HG03097 (cell line): ENCODE results near the gene SPINK1.
"Not testable (repeated sequence)": the region's sequence is repeated elsewhere in the genome, so short reads cannot be mapped to it uniquely, and the experiment has no call there.

Experiments
- ATAC-seq: cut with Tn5 transposase; IDR thresholded peaks from one replicate; pipeline ENCODE4 v1.9.1; 2021; ENCODE audit not compliant: unreplicated experiment, low FRiP score

The SPINK1 gene

GRCh38 chr5:147831465-147831864 lies at the start of gene SPINK1:
SPINK1 (minus strand) TSS chr5:147831671; CDS start chr5:147831577, 94 bp downstream.
- ATAC-seq: no peak

GRCh38 chr5:147880487-147880886 lies 49.0 kb upstream of the SPINK1 start:
- no peak for ATAC-seq

DNA sequence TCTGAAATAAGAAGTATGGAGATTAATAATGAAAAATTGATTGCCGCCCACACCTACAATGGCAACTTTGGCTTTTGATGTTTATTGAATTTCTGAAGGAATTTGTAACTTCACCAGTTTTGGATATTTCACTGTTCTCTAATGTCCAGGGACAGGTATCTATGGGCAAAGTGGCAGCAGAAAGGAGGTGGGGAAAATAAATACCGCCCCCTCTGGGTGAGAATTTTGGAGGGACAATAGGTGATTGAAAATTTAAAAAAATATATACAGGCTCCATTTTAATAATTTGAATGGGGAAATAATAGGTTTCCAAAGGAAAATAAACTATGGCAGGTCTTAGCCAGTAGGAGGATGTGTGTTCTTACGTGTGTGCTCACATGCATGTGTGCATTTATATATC lies 48.3 kb upstream of the SPINK1 start:
- no peak for ATAC-seq

DNA sequence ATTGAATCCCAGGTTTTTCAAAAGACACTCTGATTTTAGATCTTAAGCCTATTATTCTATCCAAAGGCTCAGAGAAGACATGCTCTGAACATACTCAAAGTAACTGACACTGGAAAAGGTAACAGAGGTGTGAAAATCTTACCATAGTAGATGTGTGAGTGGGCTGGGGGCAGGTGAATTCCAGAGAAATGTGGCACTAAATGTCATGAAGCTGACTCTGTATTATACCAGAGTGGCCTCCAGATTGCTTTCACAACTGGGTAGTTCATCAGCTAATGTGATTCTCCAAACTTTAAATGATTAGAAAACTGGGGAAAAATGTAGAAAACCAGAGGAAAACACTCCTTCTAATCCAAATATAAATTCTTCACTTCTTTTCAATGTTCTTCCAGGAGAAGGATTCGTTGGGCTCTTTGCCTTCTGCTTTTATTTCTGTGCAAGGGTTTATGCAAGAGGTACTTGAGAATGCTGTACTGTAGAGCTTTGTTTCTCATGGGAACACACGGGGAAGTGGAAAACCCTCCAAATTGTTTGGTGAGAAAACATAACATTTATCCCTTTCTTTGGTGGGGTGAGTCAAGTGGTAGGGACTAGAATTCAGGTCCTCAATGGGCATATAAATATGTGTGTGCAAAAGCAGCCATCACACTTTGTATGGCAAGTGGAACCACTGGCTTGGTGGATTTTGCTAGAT lies 46.7 kb upstream of the SPINK1 start, which contains the start of gene SCGB3A2:
Gene SCGB3A2 (plus strand): TSS at position 646 of the 694 bp plus-strand sequence. CDS start 93 bp downstream, outside the sequence.
- ATAC-seq: no peak

DNA sequence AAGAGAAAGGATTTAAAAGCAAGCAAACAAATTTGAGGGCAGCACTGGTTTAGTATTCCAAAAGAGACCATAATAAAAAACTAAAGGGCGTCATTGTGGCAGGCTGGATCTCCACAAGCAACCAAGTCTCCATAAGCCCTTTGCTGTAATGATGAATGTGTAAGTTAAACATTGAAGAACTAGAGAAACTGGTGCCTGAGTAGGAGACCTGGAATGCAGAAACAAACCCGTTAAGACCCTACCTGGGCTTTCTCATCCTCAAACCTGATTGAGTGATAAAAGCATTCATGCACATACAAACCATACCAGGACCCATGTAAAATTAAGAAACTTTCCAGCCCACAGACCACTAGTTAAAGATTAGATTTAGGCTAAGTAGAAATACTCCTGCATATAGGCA lies 45.2 kb upstream of the SPINK1 start:
- no peak for ATAC-seq

DNA sequence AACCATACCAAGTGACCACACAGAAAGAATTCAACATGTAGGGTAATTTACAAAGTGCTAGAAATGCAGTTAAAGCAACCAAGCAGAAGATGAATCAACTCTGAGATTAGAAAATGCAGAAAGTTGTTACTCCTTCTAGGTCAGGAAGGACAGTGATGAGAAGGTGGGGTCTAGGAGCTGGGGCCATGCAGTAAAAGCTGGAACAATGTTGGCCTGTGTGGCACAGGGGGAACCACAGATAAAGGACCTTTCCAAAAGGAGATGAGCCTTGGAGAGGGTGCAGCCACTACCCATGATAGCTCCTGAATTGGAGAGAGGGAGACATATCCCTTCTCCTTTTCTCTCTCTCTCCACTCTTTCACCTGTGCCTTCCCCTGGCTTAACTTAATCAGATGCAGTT lies 44.7 kb upstream of the SPINK1 start:
- no peak for ATAC-seq

DNA sequence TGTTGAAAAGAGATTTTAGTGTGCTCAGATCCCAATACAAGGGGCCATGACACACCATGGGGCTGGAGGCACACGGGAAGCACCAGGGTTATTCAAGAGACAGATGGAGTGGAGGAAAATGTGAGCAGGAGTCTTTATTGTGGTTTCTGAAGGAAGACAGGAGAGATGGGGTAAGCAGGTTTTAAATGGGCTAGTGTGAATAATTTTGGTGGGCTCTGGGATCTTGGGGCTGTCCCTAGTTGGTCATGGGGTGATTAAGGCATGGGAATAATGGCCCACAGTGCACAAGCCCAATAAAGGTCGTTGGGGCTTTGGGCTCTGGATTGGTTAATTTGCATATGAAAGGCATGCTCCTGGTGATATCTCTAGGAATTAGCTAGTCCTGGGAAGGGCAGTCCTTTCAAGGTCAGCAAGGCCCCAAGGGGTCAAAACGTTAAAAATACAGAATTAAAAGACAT lies 43.5 kb upstream of the SPINK1 start:
- ATAC-seq: no peak

DNA sequence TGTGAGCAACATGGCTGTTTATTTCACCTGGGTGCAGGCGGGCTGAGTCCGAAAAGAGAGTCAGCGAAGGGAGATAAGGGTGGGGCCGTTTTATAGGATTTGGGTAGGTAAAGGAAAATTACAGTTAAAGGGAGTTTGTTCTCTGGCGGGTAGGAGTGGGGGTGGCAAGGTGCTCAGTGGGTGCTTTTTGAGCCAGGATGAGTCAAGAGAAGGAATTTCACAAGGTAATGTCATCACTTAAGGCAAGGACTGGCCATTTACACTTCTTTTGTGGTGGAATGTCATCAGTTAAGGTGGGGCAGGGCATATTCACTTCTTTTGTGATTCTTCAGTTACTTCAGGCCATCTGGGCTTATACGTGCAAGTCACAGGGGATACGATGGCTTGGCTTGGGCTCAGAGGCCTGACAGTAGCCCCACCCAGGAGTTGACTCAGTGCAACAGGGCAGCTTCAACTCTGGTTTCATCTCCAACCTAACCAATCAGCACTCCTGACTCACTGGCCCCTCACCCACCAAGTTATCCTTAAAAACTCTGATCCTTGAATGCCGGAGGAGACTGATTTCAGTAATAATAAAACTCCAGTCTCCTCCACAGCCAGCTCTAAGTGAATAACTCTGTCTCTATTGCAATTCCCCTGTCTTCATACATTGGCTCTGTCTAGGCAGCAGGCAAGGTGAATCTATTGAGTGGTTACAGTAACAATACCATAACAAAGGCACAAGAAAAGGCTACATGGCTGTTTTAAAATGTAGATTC lies 42.8 kb upstream of the SPINK1 start:
- ATAC-seq: not testable (repeated sequence)

DNA sequence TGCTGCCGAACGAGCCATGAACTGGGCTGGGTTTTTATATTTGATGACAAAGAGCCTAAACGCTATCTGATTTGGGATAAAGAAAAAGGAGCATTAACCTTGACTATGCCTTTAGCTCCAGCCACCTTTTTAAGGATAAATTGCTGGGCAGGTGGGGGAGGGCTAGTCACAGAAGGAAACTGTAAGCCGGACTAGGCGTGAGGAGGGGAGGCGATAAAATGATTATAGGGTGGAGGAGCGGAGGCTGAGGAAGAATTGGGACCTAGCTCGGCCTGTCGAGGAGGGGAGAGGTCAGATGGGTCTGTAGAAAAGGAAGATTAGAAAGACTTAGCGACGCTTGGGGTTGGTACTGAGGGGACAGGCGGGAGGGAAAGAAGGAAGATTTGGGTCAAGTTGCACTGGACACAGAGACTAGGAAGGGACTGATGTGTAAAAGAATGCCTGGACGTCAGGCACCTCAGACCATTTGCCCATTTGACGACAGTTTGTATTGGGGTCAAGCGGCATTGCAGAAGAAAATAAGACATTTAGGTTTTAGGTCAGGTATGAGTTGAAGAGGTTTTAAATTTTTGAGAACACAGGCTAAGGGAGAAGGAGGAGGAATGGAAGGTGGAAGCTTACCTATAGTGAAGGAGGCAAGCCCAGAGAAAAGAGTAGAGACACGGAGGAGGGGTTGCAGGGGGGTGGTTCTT lies 41.4 kb upstream of the SPINK1 start:
- not testable (repeated sequence) for ATAC-seq

GRCh38 chr5:147871980-147872549 lies 40.6 kb upstream of the SPINK1 start:
- ATAC-seq: not testable (repeated sequence)

GRCh38 chr5:147869892-147870291 lies 38.4 kb upstream of the SPINK1 start:
- ATAC-seq: not testable (repeated sequence)

- ATAC-seq: no peak
These were observed 37.6 kb upstream of the SPINK1 start for GRCh38 chr5:147869112-147869511.

DNA sequence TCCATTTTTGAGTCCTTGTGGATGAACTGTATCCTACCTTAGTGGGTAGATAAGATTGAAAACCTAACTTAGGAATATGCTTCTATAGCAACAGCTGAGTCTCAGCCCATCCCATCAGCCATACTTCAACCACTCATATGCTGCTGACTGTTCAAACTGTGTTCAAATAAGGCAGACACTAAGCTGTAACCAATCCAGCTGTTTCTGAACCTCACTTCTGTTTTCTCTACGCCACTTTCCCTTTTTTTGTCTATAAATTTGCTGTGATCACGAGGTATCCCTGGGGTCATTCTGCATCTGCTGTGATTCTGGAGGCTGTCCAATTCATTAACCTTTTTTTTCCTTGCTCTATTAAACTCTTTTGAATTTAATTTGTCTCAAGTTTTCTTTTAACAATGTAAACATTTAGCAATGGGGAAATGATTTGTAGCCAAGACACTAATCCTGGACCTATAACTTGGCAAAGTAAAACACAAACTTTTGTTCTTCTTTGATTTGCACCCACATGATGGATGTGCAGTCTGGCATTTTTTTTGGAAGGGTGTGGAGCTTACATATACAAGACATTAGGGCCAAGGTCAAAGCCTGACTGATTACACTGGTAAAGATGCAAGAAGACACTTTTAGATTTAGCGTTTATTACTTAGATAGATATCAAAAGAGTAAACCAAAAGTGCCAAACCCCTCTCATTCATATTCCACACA lies 32.1 kb upstream of the SPINK1 start:
- no peak for ATAC-seq

- no peak for ATAC-seq
These were observed 29.2 kb upstream of the SPINK1 start for GRCh38 chr5:147860641-147861025.

DNA sequence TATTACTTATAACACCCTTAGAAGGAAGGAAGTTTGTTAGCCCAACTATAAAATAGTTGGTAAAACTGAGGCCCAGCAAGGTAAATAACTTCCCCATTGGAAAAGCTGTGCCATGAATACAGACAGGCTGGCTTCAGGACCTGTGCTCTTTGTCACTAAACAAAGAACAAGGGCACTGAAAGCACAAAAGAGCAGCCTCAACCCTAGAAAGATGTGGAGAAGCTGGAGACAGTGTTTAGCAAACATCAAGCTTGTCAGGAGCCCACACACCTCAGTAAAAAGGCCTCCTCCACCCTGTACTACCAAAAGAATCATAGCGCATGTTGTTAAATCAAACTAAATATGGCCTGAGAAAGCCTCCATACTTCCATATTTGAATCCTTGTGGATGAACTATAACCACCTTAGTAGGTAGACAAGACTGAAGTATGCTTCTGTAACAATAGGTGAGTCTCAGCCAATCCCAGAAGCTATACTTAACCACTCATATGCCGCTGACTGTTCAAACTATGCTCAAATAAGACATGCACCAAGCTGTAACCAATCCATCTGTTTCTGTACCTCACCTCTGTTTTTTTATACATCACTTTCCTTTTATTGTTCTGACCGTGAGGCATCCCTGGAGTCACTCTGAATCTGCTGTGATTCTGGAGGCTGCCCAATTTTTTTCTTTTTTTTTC lies 28.6 kb upstream of the SPINK1 start:
- ATAC-seq: no peak

- no peak for ATAC-seq
These were observed 27.1 kb upstream of the SPINK1 start for GRCh38 chr5:147858565-147858964.

DNA sequence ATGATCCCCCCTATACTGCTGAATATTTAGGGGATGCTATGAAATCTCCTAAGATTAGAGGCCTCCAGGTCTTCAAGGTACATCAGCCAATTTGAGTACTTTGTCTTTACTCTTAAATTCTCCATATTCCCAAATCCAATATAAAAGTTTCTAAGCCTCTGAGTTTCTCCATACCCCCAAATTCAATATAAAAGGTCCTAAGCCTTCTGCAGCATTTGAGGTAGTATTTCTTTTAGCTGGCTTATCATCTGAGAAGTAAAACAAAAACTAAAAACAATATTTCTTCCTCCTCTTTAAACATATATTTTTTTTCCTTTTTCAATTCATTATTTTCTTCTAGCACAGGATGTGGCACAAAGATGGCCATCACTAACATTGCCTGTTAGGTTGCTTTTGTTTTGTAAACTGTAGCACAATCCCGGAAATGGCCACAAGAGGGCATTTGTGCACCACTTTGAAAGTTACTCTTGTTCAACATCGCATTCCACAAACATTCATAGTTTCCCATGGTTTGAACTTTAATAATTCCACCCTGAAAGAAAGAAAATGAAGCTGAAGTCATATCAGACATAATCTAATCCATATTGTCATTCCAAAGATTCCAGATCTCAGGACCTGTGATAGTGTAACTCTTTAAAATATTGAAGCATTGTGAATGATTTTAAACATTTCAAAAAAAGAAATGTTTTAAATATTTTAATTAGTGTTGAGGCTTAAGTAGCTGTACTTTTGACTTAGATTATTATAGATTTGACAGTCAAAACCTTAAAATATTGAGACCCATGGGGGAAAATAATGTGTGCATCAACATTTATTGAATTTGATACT lies 26.0 kb upstream of the SPINK1 start:
- ATAC-seq: no peak

- ATAC-seq: no peak
These were observed 25.3 kb upstream of the SPINK1 start for GRCh38 chr5:147856801-147857200.

GRCh38 chr5:147855774-147856069 lies 24.3 kb upstream of the SPINK1 start:
- no peak for ATAC-seq
